ENCODE data around the gene MFN2.
"Not testable (repeated sequence)": the region's sequence is repeated elsewhere in the genome, so short reads cannot be mapped to it uniquely, and the experiment has no call there.

The MFN2 gene

GRCh38 chr1:12001249-12001917 is 21.1 kb downstream of the MFN2 start:
- no peak for DNase-seq

GRCh38 chr1:12001996-12002493 is 21.8 kb downstream of the MFN2 start:
- no peak for DNase-seq

GRCh38 chr1:12003762-12004161 is 23.5 kb downstream of the MFN2 start:
- DNase-seq: no peak

- no peak for DNase-seq
Observed at GRCh38 chr1:12005488-12006166, 25.4 kb downstream of the MFN2 start.

- no peak for DNase-seq
Observed at GRCh38 chr1:12006167-12006921, 26.1 kb downstream of the MFN2 start.

GRCh38 chr1:12007204-12007603 is 27.0 kb downstream of the MFN2 start:
- DNase-seq: no peak

- not testable (repeated sequence) for DNase-seq
Observed at GRCh38 chr1:12008355-12008754, 28.1 kb downstream of the MFN2 start.

- DNase-seq: no peak
Observed at GRCh38 chr1:12009318-12009947, 29.2 kb downstream of the MFN2 start.

GRCh38 chr1:12010746-12011570 is 30.7 kb downstream of the MFN2 start:
- DNase-seq: no peak

GRCh38 chr1:12011998-12012397 is 31.8 kb downstream of the MFN2 start:
- no peak for DNase-seq

- DNase-seq: no peak
Observed at GRCh38 chr1:12012560-12013316, 32.5 kb downstream of the MFN2 start.

- DNase-seq: no peak
Observed at GRCh38 chr1:12014141-12014991, 34.1 kb downstream of the MFN2 start.

- no peak for DNase-seq
Observed at GRCh38 chr1:12015001-12015491, 34.8 kb downstream of the MFN2 start.

- no peak for DNase-seq
Observed at GRCh38 chr1:12015499-12015898, 35.3 kb downstream of the MFN2 start.

GRCh38 chr1:12016182-12016581 is 35.9 kb downstream of the MFN2 start:
- DNase-seq: no peak

GRCh38 chr1:12019858-12020509 is 39.7 kb downstream of the MFN2 start:
- DNase-seq: no peak

- DNase-seq: no peak
Observed at GRCh38 chr1:12021616-12022015, 41.4 kb downstream of the MFN2 start.

GRCh38 chr1:12022036-12022435 is 41.8 kb downstream of the MFN2 start:
- DNase-seq: no peak

GRCh38 chr1:12026586-12026985 is 46.3 kb downstream of the MFN2 start:
- DNase-seq: no peak

- no peak for DNase-seq
Observed at GRCh38 chr1:12028248-12028647, 48.0 kb downstream of the MFN2 start.
